KMS-11 (cell line): ENCODE data around the gene ACY1.

Experiments
- H2AFZ ChIP-seq: fragments of 200-600 bp; sonication (generic); 2 replicates; pipeline ENCODE4 v1.6.1; 2016; ENCODE audit warnings: antibody characterized with exemption, mixed run types, low read depth
- H3K27ac ChIP-seq: fragments of 200-600 bp; sonication (generic); 2 replicates; pipeline ENCODE4 v1.6.1; 2016; ENCODE audit warnings: mild to moderate bottlenecking, mixed run types
- H3K27me3 ChIP-seq: fragments of 200-600 bp; sonication (generic); 2 replicates; pipeline ENCODE4 v1.6.1; 2017; ENCODE audit warnings: mild to moderate bottlenecking, low read depth, mixed run types, moderate library complexity; ENCODE audit not compliant: insufficient read depth
- H3K36me3 ChIP-seq: fragments of 200-600 bp; sonication (generic); 2 replicates; pipeline ENCODE4 v1.6.1; 2017; ENCODE audit warnings: mild to moderate bottlenecking, mixed run types; ENCODE audit not compliant: insufficient read depth
- H3K4me1 ChIP-seq: fragments of 200-600 bp; sonication (generic); 2 replicates; pipeline ENCODE4 v1.6.1; 2016; ENCODE audit warnings: mild to moderate bottlenecking, low read depth, mixed run types; ENCODE audit not compliant: poor library complexity, severe bottlenecking
- H3K4me2 ChIP-seq: fragments of 200-600 bp; sonication (generic); 2 replicates; pipeline ENCODE4 v1.7.0; 2016; ENCODE audit warnings: mild to moderate bottlenecking, mixed run types
- H3K4me3 ChIP-seq: fragments of 200-600 bp; sonication (generic); IDR thresholded peaks from 2 replicates; pipeline ENCODE4 v1.6.1; 2017; ENCODE audit warnings: low read depth, low read length, mixed read lengths; ENCODE audit not compliant: insufficient read depth
- H3K79me2 ChIP-seq: fragments of 200-600 bp; sonication (generic); 2 replicates; pipeline ENCODE4 v1.6.1; 2016; ENCODE audit warnings: low read depth, mixed run types; ENCODE audit not compliant: insufficient read depth
- H3K9ac ChIP-seq: fragments of 200-600 bp; sonication (generic); 2 replicates; pipeline ENCODE4 v1.6.1; 2016; ENCODE audit warnings: mild to moderate bottlenecking, mixed run types
- H4K20me1 ChIP-seq: fragments of 200-600 bp; sonication (generic); 2 replicates; pipeline ENCODE4 v1.6.1; 2016; ENCODE audit warnings: mild to moderate bottlenecking, mixed run types; ENCODE audit not compliant: insufficient read depth
- CTCF ChIP-seq: fragments of 200-600 bp; sonication (generic); conservative IDR thresholded peaks from 2 replicates; pipeline ENCODE4 v1.6.1; 2017; ENCODE audit warnings: low read depth, mild to moderate bottlenecking, antibody characterized with exemption, low read length, moderate library complexity, mixed read lengths

ACY1 gene

GRCh38 chr3:52034212-52034611 is 50.9 kb downstream of the ACY1 start:
- no peak for TF ChIP-seq CTCF
- no peak overlapping the region for H3K27ac ChIP-seq
- H3K36me3 ChIP-seq: no peaks in the 10 kb centered on the region
- H3K4me2 ChIP-seq: no peak overlapping the region
- no peaks in the 10 kb centered on the region for H3K27me3 ChIP-seq
- no peak overlapping the region for H3K4me3 ChIP-seq
- H3K79me2 ChIP-seq: no peaks in the 10 kb centered on the region
- no peaks in the 10 kb centered on the region for H4K20me1 ChIP-seq
- H3K9ac ChIP-seq: no peak overlapping the region
- H3K4me1 ChIP-seq: no peaks in the 10 kb centered on the region
- H2AFZ ChIP-seq: no peak overlapping the region

GRCh38 chr3:52034651-52035050 is 51.3 kb downstream of the ACY1 start:
- Histone ChIP-seq H2AFZ (no peak overlapping the region), H3K4me3 (no peak overlapping the region), H3K9ac (no peak overlapping the region), H3K36me3 (no peaks in the 10 kb centered on the region), H4K20me1 (no peaks in the 10 kb centered on the region), H3K4me1 (no peaks in the 10 kb centered on the region), H3K27ac (no peak overlapping the region), H3K27me3 (no peaks in the 10 kb centered on the region), H3K4me2 (no peak overlapping the region), H3K79me2 (no peaks in the 10 kb centered on the region)
- no peak for TF ChIP-seq CTCF

DNA sequence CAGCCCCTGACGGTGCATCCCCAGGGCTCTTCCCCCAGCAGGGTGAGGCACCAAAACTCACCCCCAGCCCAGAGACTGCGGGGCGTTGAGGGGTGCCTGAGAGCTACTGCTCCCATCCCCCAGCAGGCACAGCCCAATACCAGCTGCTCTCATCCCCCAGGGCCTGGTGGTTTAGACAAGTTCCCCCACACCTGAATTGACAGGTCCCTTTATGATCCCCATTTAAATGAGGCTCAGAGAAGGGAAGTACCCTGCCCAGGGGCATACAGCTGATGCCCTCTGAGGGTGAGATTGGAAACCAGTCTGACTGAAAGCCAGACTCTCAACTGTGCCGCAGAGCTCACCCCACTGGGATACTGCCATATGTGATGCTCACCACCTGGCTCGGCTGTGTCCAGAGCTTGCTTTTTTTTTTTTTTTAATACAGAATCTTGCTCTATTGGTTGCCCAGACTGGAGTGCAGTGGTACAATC is 52.9 kb downstream of the ACY1 start:
- Histone ChIP-seq H3K36me3 (no peaks in the 10 kb centered on the region), H3K27me3 (no peaks in the 10 kb centered on the region; the same call in 1 of the 2 replicates), H4K20me1 (no peaks in the 10 kb centered on the region), H3K27ac (no peak overlapping the region), H3K79me2 (no peaks in the 10 kb centered on the region), H3K9ac (no peak overlapping the region), H3K4me3 (no peak overlapping the region), H3K4me1 (no peaks in the 10 kb centered on the region), H2AFZ (no peak overlapping the region), H3K4me2 (no peak overlapping the region)
- no peak for TF ChIP-seq CTCF

- no peak overlapping the region for H3K4me2 ChIP-seq
Observed at GRCh38 chr3:52036829-52037228, 53.5 kb downstream of the ACY1 start.

More at GRCh38 chr3:52036829-52037228, 53.5 kb downstream of the ACY1 start:
- Histone ChIP-seq H3K4me3 (no peak overlapping the region), H4K20me1 (no peaks in the 10 kb centered on the region), H2AFZ (no peak overlapping the region), H3K9ac (no peak overlapping the region), H3K4me1 (no peaks in the 10 kb centered on the region), H3K27ac (no peak overlapping the region), H3K79me2 (no peaks in the 10 kb centered on the region), H3K27me3 (no peaks in the 10 kb centered on the region; the same call in 1 of the 2 replicates), H3K36me3 (no peaks in the 10 kb centered on the region)
- TF ChIP-seq CTCF: no peak
